ENCODE results near the gene HK1. TPM values are rescaled to one million over a fixed set of nuclear protein-coding genes. Genes with fewer than 3 reads are reported as not detected.

HK1 gene
- total RNA-seq, 1 experiment from 2014 or later = 219 TPM

GRCh38 chr10:69406816-69407580 lies 128.7 kb downstream of the HK1 start:
- POLR2A ChIA-PET = interaction anchor here (0.9 to 2.1 kb wide), 4 partner anchors 17 to 175 kb away, joined by 3 to 7 read pairs (median 4); no protein-coding TSS in a partner anchor
- TF ChIP-seq MYBL2 (CRISPR knock-in tag; IDR thresholded peaks at IDR 0.05) (no peak), NR1H2 (CRISPR knock-in tag; IDR thresholded peaks at IDR 0.05) (no peak), FOXK1 (CRISPR knock-in tag; IDR thresholded peaks at IDR 0.05) (no peak), ESRRA (CRISPR knock-in tag; IDR thresholded peaks at IDR 0.05; ENCODE audit: borderline replicate concordance) (no peak), IRF1 (CRISPR knock-in tag; IDR thresholded peaks at IDR 0.05) (no peak), SMAD4 (CRISPR knock-in tag; IDR thresholded peaks at IDR 0.05) (no peak), ZNF425 (CRISPR knock-in tag; conservative IDR thresholded peaks at IDR 0.05) (no peak), GTF2I (CRISPR knock-in tag; conservative IDR thresholded peaks at IDR 0.05) (no peak), TEAD1 (CRISPR knock-in tag; IDR thresholded peaks at IDR 0.05) (no peak), ZNF121 (CRISPR knock-in tag; IDR thresholded peaks at IDR 0.05) (no peak), NFATC4 (CRISPR knock-in tag; IDR thresholded peaks at IDR 0.05) (no peak), ARID4B (CRISPR knock-in tag; IDR thresholded peaks at IDR 0.05; ENCODE audit: borderline replicate concordance) (no peak), GRHL2 (CRISPR knock-in tag; IDR thresholded peaks at IDR 0.05; ENCODE audit: insufficient replicate concordance, severe bottlenecking) (no peak), HMGXB4 (CRISPR knock-in tag; IDR thresholded peaks at IDR 0.05) (no peak), ZNF512 (CRISPR knock-in tag; IDR thresholded peaks at IDR 0.05; ENCODE audit: borderline replicate concordance) (no peak), NR2C2 (CRISPR knock-in tag; IDR thresholded peaks at IDR 0.05) (no peak), ATF3 (CRISPR knock-in tag; conservative IDR thresholded peaks at IDR 0.05) (no peak)
- CTCF ChIA-PET = interaction anchor here (0.5 to 3.7 kb wide), 45 partner anchors 9 to 528 kb away, joined by 3 to 47 read pairs (median 6); partner anchors contain the start of genes DDX21, HKDC1, NEUROG3 and TACR2

More at GRCh38 chr10:69406816-69407580, 128.7 kb downstream of the HK1 start:
- Mint-ChIP-seq H3K9me3 (no peaks in the 10 kb centered on the region), H3K36me3 (peaks cover 19% of the 10 kb centered on the region), H3K4me3 (no peak overlapping the region), H3K4me1 (peaks cover 40% of the 10 kb centered on the region), H3K27me3 (ENCODE audit: low read depth) (peaks cover 7% of the 10 kb centered on the region), H3K27ac (peak overlapping the region; percentile 68; the same call in 1 of the 2 replicates)
- no peak for ATAC-seq
- DNase-seq (ENCODE audit: low spot score) = no peak
